Measurements from ENCODE around the gene PKD2L2. TPM values are rescaled to one million over a fixed set of nuclear protein-coding genes. Genes with fewer than 3 reads are reported as not detected.

The PKD2L2 gene
- total and polyA plus RNA-seq, 9 of the 15 experiments (the other 6 are each of a cell fraction or from before 2014, with no cell fraction given) = 0.08 to 0.25 (median 0.11) TPM; not detected in 5

DNA sequence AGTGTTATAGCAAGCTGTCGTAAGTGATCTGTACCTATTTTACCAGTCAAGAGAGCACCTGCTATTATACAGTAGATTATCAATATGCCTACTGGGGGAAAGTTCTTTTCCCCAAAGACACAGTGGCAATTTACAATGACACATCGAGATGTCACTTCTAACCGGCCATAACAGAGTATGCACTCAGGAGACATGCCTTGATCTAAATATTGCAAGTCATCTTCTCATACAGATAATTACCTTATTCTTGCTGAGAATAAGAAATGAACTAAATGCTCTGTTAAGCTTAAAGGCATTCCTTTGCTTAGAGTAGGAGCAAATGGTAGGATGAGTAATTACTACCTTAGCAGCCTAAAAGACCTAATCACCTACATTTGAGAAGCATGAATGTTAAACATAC, 71.6 kb downstream of the PKD2L2 start (continued):
- TF ChIP-seq ETS2 (tag; IDR thresholded peaks at IDR 0.05; ENCODE audit: borderline replicate concordance, poor library complexity, severe bottlenecking) (no peak), CREBBP (IDR thresholded peaks at IDR 0.05; ENCODE audit: low read depth, low read length) (no peak), RBM22 (IDR thresholded peaks at IDR 0.05; ENCODE audit: low read depth, low read length, poor library complexity, severe bottlenecking) (no peak), ZC3H8 (IDR thresholded peaks at IDR 0.05) (no peak), SMARCC2 (IDR thresholded peaks at IDR 0.05; ENCODE audit: low read depth) (no peak), ZC3H11A (IDR thresholded peaks at IDR 0.05; ENCODE audit: low read depth, low read length) (no peak), PTTG1 (tag; IDR thresholded peaks at IDR 0.05; ENCODE audit: low read depth) (no peak), TAL1 (IDR thresholded peaks at IDR 0.05) (no peak), ERF (CRISPR knock-in tag; IDR thresholded peaks at IDR 0.05) (no peak), CSDE1 (IDR thresholded peaks at IDR 0.05) (no peak), BACH1 (tag; IDR thresholded peaks at IDR 0.05) (no peak), RAD21 (CRISPR knock-in tag; conservative IDR thresholded peaks at IDR 0.05 in 1 of 2, IDR thresholded peaks at IDR 0.05 in 1 of 2) (no peak), XRCC4 (IDR thresholded peaks at IDR 0.05; ENCODE audit: extremely low read depth, insufficient read depth, insufficient read length) (no peak), MAFG (tag; conservative IDR thresholded peaks at IDR 0.05) (peak; percentile 97), ASH1L (IDR thresholded peaks at IDR 0.05; ENCODE audit: borderline replicate concordance, low read depth, partially characterized antibody) (no peak), ZBTB2 (IDR thresholded peaks at IDR 0.05) (no peak), FOXK2 (conservative IDR thresholded peaks at IDR 0.05 in 1 of 2, IDR thresholded peaks at IDR 0.05 in 1 of 2; ENCODE audit: low read depth in 2 of 2) (no peak), SMARCA4 (IDR thresholded peaks at IDR 0.05) (peak; percentile 25; the same call in 1 of the 2 replicates), ZNF316 (IDR thresholded peaks at IDR 0.05) (peak; percentile 95), FOS (IDR thresholded peaks at IDR 0.05; ENCODE audit: extremely low read depth, insufficient read length) (no peak), NCOA6 (IDR thresholded peaks at IDR 0.05) (no peak), MCM2 (IDR thresholded peaks at IDR 0.05; ENCODE audit: low read depth) (no peak), GABPB2 (CRISPR knock-in tag; conservative IDR thresholded peaks at IDR 0.05) (no peak)
- TF ChIP-seq, protein P1, sequence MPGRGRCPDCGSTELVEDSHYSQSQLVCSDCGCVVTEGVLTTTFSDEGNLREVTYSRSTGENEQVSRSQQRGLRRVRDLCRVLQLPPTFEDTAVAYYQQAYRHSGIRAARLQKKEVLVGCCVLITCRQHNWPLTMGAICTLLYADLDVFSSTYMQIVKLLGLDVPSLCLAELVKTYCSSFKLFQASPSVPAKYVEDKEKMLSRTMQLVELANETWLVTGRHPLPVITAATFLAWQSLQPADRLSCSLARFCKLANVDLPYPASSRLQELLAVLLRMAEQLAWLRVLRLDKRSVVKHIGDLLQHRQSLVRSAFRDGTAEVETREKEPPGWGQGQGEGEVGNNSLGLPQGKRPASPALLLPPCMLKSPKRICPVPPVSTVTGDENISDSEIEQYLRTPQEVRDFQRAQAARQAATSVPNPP (IDR thresholded peaks at IDR 0.05; ENCODE audit: borderline replicate concordance, insufficient read depth, insufficient read length) = no peak
- TF ChIP-seq, protein P2, sequence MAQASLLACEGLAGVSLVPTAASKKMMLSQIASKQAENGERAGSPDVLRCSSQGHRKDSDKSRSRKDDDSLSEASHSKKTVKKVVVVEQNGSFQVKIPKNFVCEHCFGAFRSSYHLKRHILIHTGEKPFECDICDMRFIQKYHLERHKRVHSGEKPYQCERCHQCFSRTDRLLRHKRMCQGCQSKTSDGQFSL (CRISPR knock-in tag; IDR thresholded peaks at IDR 0.05) = no peak
- TF ChIP-seq, protein P2 (tag; IDR thresholded peaks at IDR 0.05) = no peak
- TF ChIP-seq, protein P3, sequence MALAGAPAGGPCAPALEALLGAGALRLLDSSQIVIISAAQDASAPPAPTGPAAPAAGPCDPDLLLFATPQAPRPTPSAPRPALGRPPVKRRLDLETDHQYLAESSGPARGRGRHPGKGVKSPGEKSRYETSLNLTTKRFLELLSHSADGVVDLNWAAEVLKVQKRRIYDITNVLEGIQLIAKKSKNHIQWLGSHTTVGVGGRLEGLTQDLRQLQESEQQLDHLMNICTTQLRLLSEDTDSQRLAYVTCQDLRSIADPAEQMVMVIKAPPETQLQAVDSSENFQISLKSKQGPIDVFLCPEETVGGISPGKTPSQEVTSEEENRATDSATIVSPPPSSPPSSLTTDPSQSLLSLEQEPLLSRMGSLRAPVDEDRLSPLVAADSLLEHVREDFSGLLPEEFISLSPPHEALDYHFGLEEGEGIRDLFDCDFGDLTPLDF (CRISPR knock-in tag; IDR thresholded peaks at IDR 0.05) = no peak
